ENCODE measurements around the gene DTX1.

The DTX1 gene

GRCh38 chr12:113119980-113120669 is 63.6 kb downstream of the DTX1 start:
- TF ChIP-seq SUZ12 (IDR thresholded peaks at IDR 0.05) (no peak), PKNOX1 (IDR thresholded peaks at IDR 0.05) (no peak), ELF4 (IDR thresholded peaks at IDR 0.05) (no peak), CTBP1 (IDR thresholded peaks at IDR 0.05; ENCODE audit: borderline replicate concordance) (no peak), NFRKB (IDR thresholded peaks at IDR 0.05) (no peak), ARNT (IDR thresholded peaks at IDR 0.05) (no peak), ZNF384 (IDR thresholded peaks at IDR 0.05) (no peak), BHLHE40 (IDR thresholded peaks at IDR 0.05; ENCODE audit: borderline replicate concordance) (no peak), FOXK2 (IDR thresholded peaks at IDR 0.05) (no peak), SP1 (IDR thresholded peaks at IDR 0.05) (no peak), HDGF (IDR thresholded peaks at IDR 0.05; ENCODE audit: borderline replicate concordance) (no peak), FOXA1 (IDR thresholded peaks at IDR 0.05) (no peak), TARDBP (IDR thresholded peaks at IDR 0.05) (no peak), LEF1 (IDR thresholded peaks at IDR 0.05; ENCODE audit: borderline replicate concordance) (no peak), L3MBTL2 (conservative IDR thresholded peaks at IDR 0.05) (no peak)
- ChIA-PET CTCF (no interaction called here), POLR2A (interaction anchor here (1.0 to 1.4 kb wide), 2 partner anchors 9 to 16 kb away, joined by 3 read pairs; partner anchors contain the start of gene RASAL1)
- DNase-seq (ENCODE audit: extremely low spot score): no peak

GRCh38 chr12:113120670-113121370 is 64.3 kb downstream of the DTX1 start:
- DNase-seq (ENCODE audit: extremely low spot score): no peak
- TF ChIP-seq FOXA1 (IDR thresholded peaks at IDR 0.05): no peak
- TF ChIP-seq HDGF (IDR thresholded peaks at IDR 0.05; ENCODE audit: borderline replicate concordance): no peak
- TF ChIP-seq BHLHE40 (IDR thresholded peaks at IDR 0.05; ENCODE audit: borderline replicate concordance): no peak
- TF ChIP-seq ARNT (IDR thresholded peaks at IDR 0.05): no peak
- TF ChIP-seq PKNOX1 (IDR thresholded peaks at IDR 0.05): no peak
- no peak for TF ChIP-seq FOXM1 (IDR thresholded peaks at IDR 0.05; ENCODE audit: borderline replicate concordance)
- TF ChIP-seq ZNF384 (IDR thresholded peaks at IDR 0.05): no peak
- no peak for TF ChIP-seq ELF4 (IDR thresholded peaks at IDR 0.05)
- TF ChIP-seq NFRKB (IDR thresholded peaks at IDR 0.05): no peak
- TF ChIP-seq L3MBTL2 (conservative IDR thresholded peaks at IDR 0.05): no peak
- ChIA-PET CTCF (no interaction called here), POLR2A (interaction anchor here (1.0 to 1.4 kb wide), 2 partner anchors 8 to 15 kb away, joined by 3 read pairs; partner anchors contain the start of gene RASAL1)

GRCh38 chr12:113127791-113128199 is 71.3 kb downstream of the DTX1 start:
- CTCF ChIA-PET: no interaction called here
- TF ChIP-seq SP1 (IDR thresholded peaks at IDR 0.05) (no peak), LEF1 (IDR thresholded peaks at IDR 0.05; ENCODE audit: borderline replicate concordance) (no peak), SUZ12 (IDR thresholded peaks at IDR 0.05) (no peak), FOXK2 (IDR thresholded peaks at IDR 0.05) (no peak), ZNF384 (IDR thresholded peaks at IDR 0.05) (no peak), CTBP1 (IDR thresholded peaks at IDR 0.05; ENCODE audit: borderline replicate concordance) (no peak), ELF4 (IDR thresholded peaks at IDR 0.05) (no peak), TARDBP (IDR thresholded peaks at IDR 0.05) (no peak), L3MBTL2 (conservative IDR thresholded peaks at IDR 0.05) (no peak), FOXA1 (IDR thresholded peaks at IDR 0.05) (no peak), BHLHE40 (IDR thresholded peaks at IDR 0.05; ENCODE audit: borderline replicate concordance) (no peak), HDGF (IDR thresholded peaks at IDR 0.05; ENCODE audit: borderline replicate concordance) (no peak), NFRKB (IDR thresholded peaks at IDR 0.05) (no peak)
- no peak for DNase-seq (ENCODE audit: extremely low spot score)
- POLR2A ChIA-PET: no interaction called here

- no peak for TF ChIP-seq ZNF384 (IDR thresholded peaks at IDR 0.05)
- TF ChIP-seq NFRKB (IDR thresholded peaks at IDR 0.05): no peak
- TF ChIP-seq SP1 (IDR thresholded peaks at IDR 0.05): no peak
- ChIA-PET POLR2A (interaction anchor here (1.0 kb wide), 1 partner anchor 9 kb away, joined by 3 read pairs; no protein-coding TSS in a partner anchor), CTCF (interaction anchor here (0.7 kb wide), 1 partner anchor 149 kb away, joined by 3 read pairs; no protein-coding TSS in a partner anchor)
- no peak for DNase-seq (ENCODE audit: extremely low spot score)
Observed at GRCh38 chr12:113128802-113129663, 72.5 kb downstream of the DTX1 start.

- TF ChIP-seq PKNOX1 (IDR thresholded peaks at IDR 0.05) (no peak), L3MBTL2 (conservative IDR thresholded peaks at IDR 0.05) (no peak)
- no peak for DNase-seq (ENCODE audit: extremely low spot score)
- POLR2A ChIA-PET: interaction anchor here (1.0 kb wide), 1 partner anchor 9 kb away, joined by 3 read pairs; no protein-coding TSS in a partner anchor
- CTCF ChIA-PET: interaction anchor here (0.5 kb wide), 2 partner anchors 111 to 230 kb away, joined by 3 read pairs; no protein-coding TSS in a partner anchor
Observed at GRCh38 chr12:113129664-113130456, 73.3 kb downstream of the DTX1 start.
